K562 (cell line): ENCODE measurements around the gene RINL.

Experiments
- POLR2A ChIP-seq: fragments of 450-650 bp; conservative IDR thresholded peaks from 2 replicates; pipeline ENCODE4 v1.6.1; 2016
- ZBTB8A ChIP-seq: fragments of 450-650 bp; IDR thresholded peaks from 2 replicates; pipeline ENCODE4 v1.6.1; 2018; ENCODE audit warnings: mild to moderate bottlenecking, moderate library complexity; ENCODE audit not compliant: partially characterized antibody
- ZNF324 ChIP-seq: fragments of 250-450 bp; sonication (Bioruptor Pico); IDR thresholded peaks from 2 replicates; pipeline ENCODE4 v1.4.0; 2020; ENCODE audit warnings: mild to moderate bottlenecking
- ZNF407 ChIP-seq: fragments of 450-650 bp; IDR thresholded peaks from 2 replicates; pipeline ENCODE4 v1.6.1; 2016; ENCODE audit warnings: low read depth

- TF ChIP-seq ZNF407: no peak
- TF ChIP-seq POLR2A: no peak
- no peak for TF ChIP-seq ZBTB8A
- TF ChIP-seq ZNF324 (CRISPR knock-in tag): no peak
These were observed 29.2 kb upstream of the RINL start for GRCh38 chr19:38907227-38907626.
